Mammary epithelial cell (primary cell): ENCODE measurements around the gene UNC13B.

Source experiments
- EZH2 ChIP-seq: IDR thresholded peaks from 2 replicates; pipeline ENCODE4 v1.6.1; 2012; ENCODE audit warnings: low read length, inconsistent platforms, borderline replicate concordance
- TF ChIP-seq, protein P1 (sequence below), 2 donors: IDR thresholded peaks in 1 of 2; conservative IDR thresholded peaks in 1 of 2; 2 replicates each; pipeline ENCODE4 v1.5.1; 2011 to 2012; ENCODE audit warnings: inconsistent platforms in 2 of 2, low read length in 2 of 2, mild to moderate bottlenecking in 2 of 2, control low read depth in 1 of 2, low read depth in 1 of 2; ENCODE audit not compliant: insufficient read depth in 1 of 2; ENCODE audit errors: extremely low read depth in 1 of 2

DNA sequence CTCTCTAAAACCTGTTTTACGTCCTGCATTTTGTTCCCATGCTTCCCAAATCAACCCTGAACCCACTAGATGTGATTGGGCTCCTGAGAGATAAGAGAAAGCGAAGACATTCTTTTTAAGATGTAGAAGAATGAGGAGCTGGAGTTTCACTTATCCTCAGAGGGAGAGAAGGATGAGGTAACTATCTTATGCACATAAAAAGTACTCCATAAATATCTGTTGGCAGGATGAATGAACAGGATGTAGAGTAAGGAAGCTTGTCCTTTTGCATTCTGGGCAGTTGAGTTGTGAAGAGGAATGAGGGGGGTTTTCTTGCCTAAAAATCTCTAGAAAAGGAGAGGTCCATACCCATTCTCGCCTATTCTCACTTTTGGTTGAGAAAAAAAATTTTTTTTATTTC, 163.2 kb downstream of the UNC13B start:
- TF ChIP-seq, protein P1, sequence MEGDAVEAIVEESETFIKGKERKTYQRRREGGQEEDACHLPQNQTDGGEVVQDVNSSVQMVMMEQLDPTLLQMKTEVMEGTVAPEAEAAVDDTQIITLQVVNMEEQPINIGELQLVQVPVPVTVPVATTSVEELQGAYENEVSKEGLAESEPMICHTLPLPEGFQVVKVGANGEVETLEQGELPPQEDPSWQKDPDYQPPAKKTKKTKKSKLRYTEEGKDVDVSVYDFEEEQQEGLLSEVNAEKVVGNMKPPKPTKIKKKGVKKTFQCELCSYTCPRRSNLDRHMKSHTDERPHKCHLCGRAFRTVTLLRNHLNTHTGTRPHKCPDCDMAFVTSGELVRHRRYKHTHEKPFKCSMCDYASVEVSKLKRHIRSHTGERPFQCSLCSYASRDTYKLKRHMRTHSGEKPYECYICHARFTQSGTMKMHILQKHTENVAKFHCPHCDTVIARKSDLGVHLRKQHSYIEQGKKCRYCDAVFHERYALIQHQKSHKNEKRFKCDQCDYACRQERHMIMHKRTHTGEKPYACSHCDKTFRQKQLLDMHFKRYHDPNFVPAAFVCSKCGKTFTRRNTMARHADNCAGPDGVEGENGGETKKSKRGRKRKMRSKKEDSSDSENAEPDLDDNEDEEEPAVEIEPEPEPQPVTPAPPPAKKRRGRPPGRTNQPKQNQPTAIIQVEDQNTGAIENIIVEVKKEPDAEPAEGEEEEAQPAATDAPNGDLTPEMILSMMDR (conservative IDR thresholded peaks at IDR 0.05 in 1 of 2, IDR thresholded peaks at IDR 0.05 in 1 of 2; ENCODE audit: extremely low read depth in 1 of 2, insufficient read depth in 1 of 2, low read depth in 1 of 2, low read length in 2 of 2): no peak
- TF ChIP-seq EZH2: no peak
